ENCODE results near the gene SRCAP.

- no peak for TF ChIP-seq CTCF (IDR thresholded peaks at IDR 0.05)
- TF ChIP-seq POLR2A (IDR thresholded peaks at IDR 0.05): no peak
Measured at GRCh38 chr16:30785126-30786106, 86.4 kb downstream of the SRCAP start.
